Activated gamma-delta T cell treated with Interleukin-2 at 50 U/mL for 16 hours (primary cell): ENCODE measurements around the gene HECTD4.

ENCODE experiments used
- DNase-seq: peaks from one replicate; pipeline ENCODE4 v3.0.0-alpha.2; 2020

HECTD4 gene

GRCh38 chr12:112314981-112315380 is 67.2 kb downstream of the HECTD4 start:
- DNase-seq: no peak

- DNase-seq: no peak
Measured at GRCh38 chr12:112309797-112310196, 72.4 kb downstream of the HECTD4 start.

GRCh38 chr12:112308652-112309051 is 73.6 kb downstream of the HECTD4 start:
- DNase-seq: no peak

DNA sequence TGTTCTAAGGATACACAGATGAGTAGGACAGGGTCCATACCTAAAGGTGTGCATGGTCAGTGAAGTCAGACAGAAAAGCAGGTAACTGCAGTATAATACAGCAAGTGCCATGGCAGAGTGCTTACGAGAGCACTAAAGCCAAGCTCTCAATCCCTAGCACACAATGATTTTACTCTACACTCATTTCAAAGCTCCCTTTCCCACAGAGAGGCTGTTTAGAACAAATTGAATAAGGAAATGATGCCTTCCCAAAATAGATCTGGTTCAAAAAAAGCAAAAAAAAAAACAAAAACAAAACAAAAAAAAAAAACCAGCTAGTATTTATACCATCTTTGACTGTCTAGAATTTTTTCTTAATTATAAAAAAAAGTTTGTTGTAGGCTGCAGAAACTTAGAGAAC is 74.1 kb downstream of the HECTD4 start:
- no peak for DNase-seq

GRCh38 chr12:112307317-112308011 is 74.8 kb downstream of the HECTD4 start:
- no peak for DNase-seq

- DNase-seq: no peak
Measured at GRCh38 chr12:112305951-112306350, 76.3 kb downstream of the HECTD4 start.

GRCh38 chr12:112304436-112304835 is 77.8 kb downstream of the HECTD4 start:
- no peak for DNase-seq

GRCh38 chr12:112303799-112304198 is 78.4 kb downstream of the HECTD4 start:
- DNase-seq: no peak

- peak; percentile 46 for DNase-seq
Measured at GRCh38 chr12:112303004-112303403, 79.2 kb downstream of the HECTD4 start.

DNA sequence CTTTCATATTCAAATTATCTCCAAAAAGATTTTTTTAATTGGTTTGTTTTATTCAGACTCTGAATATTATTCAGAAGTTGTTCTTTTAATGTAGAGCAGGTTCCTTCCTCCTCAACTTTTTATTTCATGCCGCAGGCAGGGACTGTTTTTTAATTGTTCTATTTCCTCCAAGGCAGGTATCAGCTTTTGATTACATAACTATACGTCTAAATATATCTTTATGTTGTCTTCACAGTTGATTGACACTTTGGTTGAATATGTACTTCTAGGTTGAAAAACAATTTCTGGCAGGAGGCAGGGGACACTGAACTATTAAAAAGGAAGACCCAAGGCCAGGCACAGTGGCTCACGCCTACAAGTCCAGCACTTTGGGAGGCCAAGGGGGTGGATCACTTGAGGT is 82.5 kb downstream of the HECTD4 start:
- no peak for DNase-seq

- DNase-seq: no peak
Measured at GRCh38 chr12:112297188-112297587, 85.0 kb downstream of the HECTD4 start.

- DNase-seq: no peak
Measured at GRCh38 chr12:112296183-112296582, 86.0 kb downstream of the HECTD4 start.

DNA sequence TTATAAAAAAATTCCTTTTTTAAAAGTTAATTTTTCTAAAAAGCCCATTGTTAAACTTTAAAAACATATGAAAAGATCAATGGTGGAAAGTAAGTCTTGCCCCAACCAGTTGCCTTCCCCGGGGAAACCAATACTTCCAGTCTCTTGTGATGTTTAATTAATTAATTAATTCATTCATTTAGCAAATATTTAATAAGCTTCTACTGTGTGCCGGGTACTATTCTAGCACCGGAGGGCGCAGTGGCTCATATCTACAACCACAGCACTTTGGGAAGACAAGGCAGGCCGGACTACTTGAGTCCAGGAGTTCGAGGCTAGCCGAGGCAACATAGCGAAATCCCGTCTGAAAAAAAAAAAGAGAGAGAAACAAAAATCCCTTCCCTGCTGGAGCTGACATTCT is 87.4 kb downstream of the HECTD4 start:
- no peak for DNase-seq

DNA sequence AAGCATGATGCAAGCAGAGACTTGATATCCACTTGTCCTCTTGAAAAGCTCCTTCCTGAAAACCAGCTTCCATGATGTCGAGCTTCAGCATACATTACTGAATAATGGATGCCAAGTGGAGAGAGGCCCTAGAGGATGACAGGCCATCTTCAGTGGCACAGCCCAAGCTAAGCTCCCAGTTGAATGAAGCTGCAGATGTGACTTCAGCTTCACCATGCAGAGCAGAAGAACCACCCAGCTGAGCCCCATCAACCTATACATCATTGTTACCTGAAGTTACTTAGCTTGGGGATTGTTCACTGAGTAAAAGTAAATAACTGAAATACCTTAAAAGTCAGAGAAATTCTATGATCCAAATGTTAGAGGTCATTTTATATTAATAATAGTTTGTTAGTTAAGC is 93.6 kb downstream of the HECTD4 start:
- no peak for DNase-seq

DNA sequence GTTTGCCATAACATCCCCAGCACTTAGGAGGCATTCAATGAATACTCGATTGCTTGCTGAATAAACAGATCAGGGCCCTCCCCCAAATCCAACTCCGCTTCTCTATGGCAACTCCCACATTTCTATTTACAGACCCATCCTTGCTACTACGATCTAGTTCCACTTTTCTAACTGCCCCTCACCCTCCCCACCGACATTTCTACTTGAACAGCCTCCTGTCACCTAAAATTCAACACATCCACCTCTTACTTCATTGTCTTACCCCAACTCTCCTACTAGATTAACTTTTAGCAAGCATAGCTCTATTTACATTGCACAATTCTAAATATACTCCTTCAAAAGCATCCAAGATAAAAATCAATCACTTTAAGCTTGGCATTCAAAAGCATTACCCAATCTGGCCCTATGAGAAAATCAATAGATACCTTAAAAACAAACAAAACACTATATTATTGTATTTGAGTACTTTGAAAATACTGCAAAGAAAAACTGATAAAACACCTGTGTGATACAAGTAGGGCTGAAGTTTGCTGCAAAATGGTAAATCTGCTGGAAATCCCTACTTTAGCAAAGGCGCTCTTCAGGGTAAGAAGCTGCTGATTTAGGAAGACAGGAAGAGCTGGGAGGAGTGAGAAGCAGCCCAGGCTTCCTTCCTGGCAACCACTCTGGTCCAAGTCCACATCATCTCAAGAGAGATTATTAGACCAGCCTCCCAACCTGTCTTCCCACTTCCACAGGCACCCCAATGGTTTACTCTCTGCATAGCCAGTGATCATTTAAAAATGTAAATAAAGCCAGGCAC is 96.4 kb downstream of the HECTD4 start:
- no peak for DNase-seq

GRCh38 chr12:112283546-112283945 is 98.7 kb downstream of the HECTD4 start:
- no peak for DNase-seq

- DNase-seq: no peak
Measured at GRCh38 chr12:112282920-112283319, 99.3 kb downstream of the HECTD4 start.

DNA sequence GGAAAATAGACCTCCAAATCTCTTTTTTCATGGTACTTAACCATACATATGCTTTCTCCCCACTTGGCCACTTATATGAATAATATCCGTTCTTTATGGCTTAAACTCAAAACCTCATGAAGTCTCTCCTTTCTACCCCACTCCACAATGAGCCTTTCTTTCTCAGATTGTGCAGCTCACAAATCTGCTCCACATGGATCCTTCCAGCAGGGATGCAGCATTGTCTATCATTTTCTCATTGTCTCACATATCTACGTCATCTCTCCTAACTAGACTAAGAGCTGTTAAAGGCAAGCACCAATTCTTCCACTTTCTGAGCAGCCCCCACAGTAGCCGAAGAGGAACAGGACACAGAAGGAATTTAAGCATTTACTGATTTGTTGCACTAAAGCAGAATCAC is 106.4 kb downstream of the HECTD4 start:
- DNase-seq: no peak

DNA sequence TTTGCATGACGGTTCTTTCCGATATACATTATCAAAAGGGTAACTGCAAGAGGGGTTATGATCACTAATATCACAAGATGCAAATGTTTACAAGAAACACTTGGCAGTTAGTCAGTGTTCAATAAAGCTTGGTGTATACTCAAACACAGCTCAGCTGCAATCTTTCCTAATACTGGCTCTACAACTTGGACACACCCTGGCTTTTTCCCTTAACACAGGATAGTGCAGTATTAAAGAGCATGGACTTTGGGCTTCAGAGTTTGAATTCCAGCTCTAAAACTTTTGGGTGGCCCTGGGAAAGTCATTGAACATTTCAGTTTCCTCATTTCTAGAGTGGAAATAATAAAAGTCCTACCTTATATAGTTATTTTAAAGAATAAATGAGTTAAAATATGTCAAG is 107.0 kb downstream of the HECTD4 start:
- DNase-seq: no peak

GRCh38 chr12:112270673-112271072 is 111.6 kb downstream of the HECTD4 start:
- DNase-seq: no peak

- no peak for DNase-seq
Measured at GRCh38 chr12:112266473-112266872, 115.8 kb downstream of the HECTD4 start.

DNA sequence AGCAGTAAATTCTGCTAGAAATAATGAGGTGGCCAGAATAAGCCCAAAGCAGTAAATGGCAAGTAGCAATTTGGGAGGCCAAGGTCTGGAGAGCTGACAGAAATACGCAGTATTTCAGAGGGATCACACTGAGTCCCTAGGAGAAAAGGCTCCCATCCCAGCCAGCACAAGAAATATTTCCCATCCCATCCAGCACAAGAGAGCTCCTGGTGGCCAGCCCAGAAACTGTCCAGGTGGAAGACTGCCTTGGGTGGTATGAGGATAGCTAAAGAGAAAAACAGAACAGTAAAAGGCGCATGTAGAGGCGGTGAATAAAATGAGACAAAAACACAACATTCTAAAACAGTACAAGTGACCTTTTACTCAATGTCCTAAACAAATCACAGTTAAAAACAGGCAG is 120.7 kb downstream of the HECTD4 start:
- no peak for DNase-seq

DNA sequence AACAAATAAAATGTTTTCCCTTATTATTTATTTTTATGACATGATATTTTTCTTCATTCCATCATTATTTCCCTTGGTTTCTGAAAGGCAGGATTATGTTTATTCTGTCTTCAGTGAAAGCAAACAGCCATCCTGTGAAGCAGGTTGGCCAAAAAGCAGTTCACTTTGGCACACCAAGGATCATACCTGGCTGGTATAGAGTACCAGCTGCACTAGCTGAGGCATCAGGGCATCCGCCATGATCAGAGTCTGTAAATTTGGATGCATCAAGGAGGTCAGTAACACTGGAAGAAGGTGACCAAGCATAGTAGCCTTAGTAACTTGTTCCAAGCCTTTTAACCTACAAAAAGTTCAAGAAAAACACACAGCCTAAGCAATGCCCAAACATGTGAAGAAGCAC is 123.3 kb downstream of the HECTD4 start:
- no peak for DNase-seq

- DNase-seq: no peak
Measured at GRCh38 chr12:112256780-112257179, 125.5 kb downstream of the HECTD4 start.

GRCh38 chr12:112252184-112252583 is 130.0 kb downstream of the HECTD4 start:
- DNase-seq: no peak
